HEK293 (cell line): ENCODE data around the gene ETHE1.

ENCODE experiments used
- CTCF ChIA-PET: fragments of 350-600 bp; formaldehyde crosslinking; extraction: SDS; loops from one replicate; lab custom pipeline; 2021; ENCODE audit warnings: antibody characterized with exemption; lab: Yijun Ruan, JAX
- POLR2A ChIA-PET: fragments of 300-600 bp; formaldehyde crosslinking; extraction: SDS; loops from one replicate; lab custom pipeline; 2020; ENCODE audit warnings: antibody characterized with exemption, inconsistent platforms; lab: Yijun Ruan, JAX
- H3K27ac ChIP-seq: fragments of 200-500 bp; sonication (Bioruptor generic); 2 replicates; pipeline ENCODE4 v1.5.1; 2014; ENCODE audit warnings: low read depth, low read length, control low read depth, inconsistent platforms; ENCODE audit errors: extremely low read depth
- H3K36me3 ChIP-seq, 2 experiments: fragments of 200-500 bp in 1 of 2; sonication (Bioruptor generic) in 1 of 2; 1 replicate in 1 of 2; 2 replicates in 1 of 2; pipeline ENCODE4 v1.5.1; 2014 to 2017; ENCODE audit warnings: inconsistent platforms in 2 of 2, low read length in 2 of 2; ENCODE audit not compliant: control insufficient read depth in 2 of 2, insufficient read depth in 1 of 2
- H3K4me1 ChIP-seq: fragments of 200-500 bp; sonication (Bioruptor generic); 2 replicates; pipeline ENCODE4 v1.5.1; 2014; ENCODE audit warnings: mild to moderate bottlenecking, low read length, inconsistent platforms; ENCODE audit not compliant: control insufficient read depth, insufficient read depth
- H3K4me3 ChIP-seq: 2 replicates; pipeline ENCODE4 v1.5.1; 2011; ENCODE audit warnings: low read depth, mild to moderate bottlenecking, control low read depth, low read length, moderate library complexity
- H3K9me3 ChIP-seq: fragments of 200-500 bp; sonication (Bioruptor generic); 2 replicates; pipeline ENCODE4 v1.5.1; 2014; ENCODE audit warnings: low read depth, low read length, inconsistent platforms; ENCODE audit not compliant: control insufficient read depth, insufficient read depth
- BCL11A ChIP-seq: fragments of 450-650 bp; formaldehyde crosslinking; IDR thresholded peaks from 2 replicates; pipeline ENCODE4 v1.5.1; 2016; ENCODE audit warnings: low read depth, missing biosample characterization, missing genetic modification characterization
- EGR2 ChIP-seq: fragments of 450-650 bp; formaldehyde crosslinking; IDR thresholded peaks from 2 replicates; pipeline ENCODE4 v1.5.1; 2016; ENCODE audit warnings: low read depth, missing biosample characterization, missing genetic modification characterization
- GLI2 ChIP-seq: fragments of 450-650 bp; formaldehyde crosslinking; IDR thresholded peaks from 2 replicates; pipeline ENCODE4; 2017; ENCODE audit warnings: missing biosample characterization, missing genetic modification characterization, low read depth, borderline replicate concordance
- OSR2 ChIP-seq: fragments of 450-650 bp; formaldehyde crosslinking; IDR thresholded peaks from 2 replicates; pipeline ENCODE4 v1.5.1; 2016; ENCODE audit warnings: missing biosample characterization, missing genetic modification characterization
- PRDM1 ChIP-seq: fragments of 450-650 bp; formaldehyde crosslinking; IDR thresholded peaks from 2 replicates; pipeline ENCODE4; 2016; ENCODE audit warnings: missing biosample characterization, missing genetic modification characterization
- SCRT2 ChIP-seq: fragments of 450-650 bp; formaldehyde crosslinking; IDR thresholded peaks from 2 replicates; pipeline ENCODE4 v1.5.1; 2016; ENCODE audit warnings: missing biosample characterization, missing genetic modification characterization
- ZBTB17 ChIP-seq: fragments of 450-650 bp; formaldehyde crosslinking; IDR thresholded peaks from 2 replicates; pipeline ENCODE4 v1.5.1; 2016; ENCODE audit warnings: missing biosample characterization, missing genetic modification characterization
- ZNF112 ChIP-seq: fragments of 450-650 bp; formaldehyde crosslinking; IDR thresholded peaks from 2 replicates; pipeline ENCODE4 v1.5.0; 2017; ENCODE audit warnings: missing biosample characterization, missing genetic modification characterization
- ZNF140 ChIP-seq: fragments of 450-650 bp; formaldehyde crosslinking; IDR thresholded peaks from 2 replicates; pipeline ENCODE4 v1.5.1; 2016; ENCODE audit warnings: missing biosample characterization, missing genetic modification characterization
- ZNF19 ChIP-seq: fragments of 450-650 bp; formaldehyde crosslinking; IDR thresholded peaks from 2 replicates; pipeline ENCODE4; 2016; ENCODE audit warnings: missing biosample characterization, missing genetic modification characterization, low read depth
- ZNF2 ChIP-seq: fragments of 450-650 bp; formaldehyde crosslinking; IDR thresholded peaks from 2 replicates; pipeline ENCODE4 v1.5.1; 2016; ENCODE audit warnings: missing biosample characterization, missing genetic modification characterization
- ZNF214 ChIP-seq: fragments of 450-650 bp; formaldehyde crosslinking; IDR thresholded peaks from 2 replicates; pipeline ENCODE4 v1.5.1; 2017; ENCODE audit warnings: missing biosample characterization, mild to moderate bottlenecking, missing genetic modification characterization, borderline replicate concordance
- ZNF292 ChIP-seq: fragments of 450-650 bp; formaldehyde crosslinking; IDR thresholded peaks from 2 replicates; pipeline ENCODE4 v1.5.1; 2016; ENCODE audit warnings: low read depth, missing biosample characterization, missing genetic modification characterization, borderline replicate concordance
- ZNF473 ChIP-seq: fragments of 450-650 bp; formaldehyde crosslinking; IDR thresholded peaks from 2 replicates; pipeline ENCODE4 v1.5.1; 2017; ENCODE audit warnings: missing biosample characterization, missing genetic modification characterization
- ZNF610 ChIP-seq: fragments of 450-650 bp; formaldehyde crosslinking; IDR thresholded peaks from 2 replicates; pipeline ENCODE4 v1.5.1; 2016; ENCODE audit warnings: missing biosample characterization, missing genetic modification characterization, borderline replicate concordance
- ZNF654 ChIP-seq: fragments of 450-650 bp; formaldehyde crosslinking; IDR thresholded peaks from 2 replicates; pipeline ENCODE4 v1.5.1; 2016; ENCODE audit warnings: low read depth, missing biosample characterization, missing genetic modification characterization
- ZNF768 ChIP-seq: fragments of 450-650 bp; formaldehyde crosslinking; IDR thresholded peaks from 2 replicates; pipeline ENCODE4 v1.5.1; 2018; ENCODE audit warnings: missing biosample characterization, mild to moderate bottlenecking, missing genetic modification characterization
- ZNF843 ChIP-seq: fragments of 450-650 bp; formaldehyde crosslinking; IDR thresholded peaks from 2 replicates; pipeline ENCODE4 v1.5.1; 2016; ENCODE audit warnings: missing biosample characterization, missing genetic modification characterization
- TF ChIP-seq, protein P1 (sequence below): fragments of 450-650 bp; formaldehyde crosslinking; IDR thresholded peaks from 2 replicates; pipeline ENCODE4 v1.5.1; 2017; ENCODE audit warnings: missing biosample characterization, missing genetic modification characterization
- TF ChIP-seq, protein P2 (sequence below): fragments of 450-650 bp; formaldehyde crosslinking; IDR thresholded peaks from 2 replicates; pipeline ENCODE4 v1.5.1; 2016; ENCODE audit warnings: missing biosample characterization, missing genetic modification characterization
- TF ChIP-seq, protein P3 (sequence below): fragments of 450-650 bp; formaldehyde crosslinking; IDR thresholded peaks from 2 replicates; pipeline ENCODE4 v1.5.1; 2016; ENCODE audit warnings: missing biosample characterization, missing genetic modification characterization
- TF ChIP-seq, protein P4 (sequence below): fragments of 450-650 bp; formaldehyde crosslinking; IDR thresholded peaks from 2 replicates; pipeline ENCODE4 v1.5.1; 2016; ENCODE audit warnings: missing biosample characterization, missing genetic modification characterization

Gene ETHE1

DNA sequence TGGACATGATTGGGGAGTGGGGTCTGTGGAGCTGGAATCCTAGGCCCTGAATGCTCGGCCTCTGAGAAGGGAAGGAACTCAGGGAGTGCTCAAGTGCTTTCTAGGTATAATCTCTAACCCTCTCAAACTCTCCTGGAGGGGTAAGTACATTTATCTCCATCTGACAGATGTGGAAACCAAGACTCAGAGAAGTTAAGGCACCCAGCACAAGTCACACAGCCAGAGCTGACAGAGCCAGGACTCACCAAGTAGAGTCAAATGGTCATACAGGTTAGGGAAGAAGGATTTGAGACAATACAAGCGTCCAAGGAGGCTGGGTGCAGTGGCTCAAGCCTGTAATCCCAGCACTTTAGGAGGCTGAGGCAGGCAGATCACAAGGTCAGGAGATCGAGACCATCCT, 48.7 kb downstream of the ETHE1 start:
- no peak for TF ChIP-seq ZNF19 (tag by site-specific recombination)
- TF ChIP-seq ZNF768: peak; percentile 80; the same call in 1 of the 2 replicates
- no peak for TF ChIP-seq ZNF473 (tag by site-specific recombination)
- TF ChIP-seq, protein P1, sequence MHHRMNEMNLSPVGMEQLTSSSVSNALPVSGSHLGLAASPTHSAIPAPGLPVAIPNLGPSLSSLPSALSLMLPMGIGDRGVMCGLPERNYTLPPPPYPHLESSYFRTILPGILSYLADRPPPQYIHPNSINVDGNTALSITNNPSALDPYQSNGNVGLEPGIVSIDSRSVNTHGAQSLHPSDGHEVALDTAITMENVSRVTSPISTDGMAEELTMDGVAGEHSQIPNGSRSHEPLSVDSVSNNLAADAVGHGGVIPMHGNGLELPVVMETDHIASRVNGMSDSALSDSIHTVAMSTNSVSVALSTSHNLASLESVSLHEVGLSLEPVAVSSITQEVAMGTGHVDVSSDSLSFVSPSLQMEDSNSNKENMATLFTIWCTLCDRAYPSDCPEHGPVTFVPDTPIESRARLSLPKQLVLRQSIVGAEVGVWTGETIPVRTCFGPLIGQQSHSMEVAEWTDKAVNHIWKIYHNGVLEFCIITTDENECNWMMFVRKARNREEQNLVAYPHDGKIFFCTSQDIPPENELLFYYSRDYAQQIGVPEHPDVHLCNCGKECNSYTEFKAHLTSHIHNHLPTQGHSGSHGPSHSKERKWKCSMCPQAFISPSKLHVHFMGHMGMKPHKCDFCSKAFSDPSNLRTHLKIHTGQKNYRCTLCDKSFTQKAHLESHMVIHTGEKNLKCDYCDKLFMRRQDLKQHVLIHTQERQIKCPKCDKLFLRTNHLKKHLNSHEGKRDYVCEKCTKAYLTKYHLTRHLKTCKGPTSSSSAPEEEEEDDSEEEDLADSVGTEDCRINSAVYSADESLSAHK (tag by site-specific recombination): no peak
- TF ChIP-seq, all 188 proteins: peak for 1
- H3K27ac ChIP-seq: no peak overlapping the region
- H3K4me1 ChIP-seq: peaks cover 7% of the 10 kb centered on the region
- POLR2A ChIA-PET: interaction anchor here (0.6 to 1.0 kb wide), 3 partner anchors 13 to 489 kb away, joined by 3 read pairs; no protein-coding TSS in a partner anchor
- peaks cover 0 to 9% of the 10 kb centered on the region in 2 experiments; a peak in 1 of 3 replicates for H3K36me3 ChIP-seq
- CTCF ChIA-PET: interaction anchor here (1.0 to 1.3 kb wide), 2 partner anchors 30 to 32 kb away, joined by 3 read pairs; no protein-coding TSS in a partner anchor
- H3K4me3 ChIP-seq: no peak overlapping the region
- H3K9me3 ChIP-seq: no peaks in the 10 kb centered on the region

DNA sequence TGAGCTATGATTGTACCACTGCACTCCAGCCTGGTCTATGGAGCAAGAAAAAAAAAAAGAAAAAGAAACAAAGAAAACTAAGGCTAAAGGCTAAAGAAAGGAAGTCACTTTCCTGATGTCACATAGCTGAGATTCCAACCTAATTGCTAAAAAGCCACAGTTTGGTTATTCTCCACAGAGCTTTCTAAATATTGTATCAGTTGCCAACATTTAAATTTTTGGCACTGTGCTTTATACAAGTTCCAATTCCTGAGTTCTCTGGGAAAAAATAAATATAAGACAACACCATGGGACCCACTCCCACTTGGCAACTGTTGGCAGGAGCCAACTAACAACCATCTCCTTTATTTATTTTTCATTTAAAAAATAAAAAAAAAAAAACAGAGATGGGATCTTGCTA, 50.4 kb downstream of the ETHE1 start:
- POLR2A ChIA-PET: interaction anchor here (0.9 to 1.8 kb wide), 3 partner anchors 13 to 25 kb away, joined by 3 to 4 read pairs (median 3); no protein-coding TSS in a partner anchor
- CTCF ChIA-PET: interaction anchor here (0.7 to 0.8 kb wide), 4 partner anchors 11 to 1774 kb away, joined by 3 to 5 read pairs (median 3); no protein-coding TSS in a partner anchor
- Histone ChIP-seq H3K27ac (0 out of 2 replicates have a peak overlapping the region, but pooled peaks have one; percentile 8), H3K4me3 (no peak overlapping the region), H3K4me1 (peaks cover 7% of the 10 kb centered on the region), H3K36me3 (peaks cover 0 to 3% of the 10 kb centered on the region in 2 experiments; a peak in 1 of 3 replicates), H3K9me3 (no peaks in the 10 kb centered on the region)
- TF ChIP-seq, protein P2, sequence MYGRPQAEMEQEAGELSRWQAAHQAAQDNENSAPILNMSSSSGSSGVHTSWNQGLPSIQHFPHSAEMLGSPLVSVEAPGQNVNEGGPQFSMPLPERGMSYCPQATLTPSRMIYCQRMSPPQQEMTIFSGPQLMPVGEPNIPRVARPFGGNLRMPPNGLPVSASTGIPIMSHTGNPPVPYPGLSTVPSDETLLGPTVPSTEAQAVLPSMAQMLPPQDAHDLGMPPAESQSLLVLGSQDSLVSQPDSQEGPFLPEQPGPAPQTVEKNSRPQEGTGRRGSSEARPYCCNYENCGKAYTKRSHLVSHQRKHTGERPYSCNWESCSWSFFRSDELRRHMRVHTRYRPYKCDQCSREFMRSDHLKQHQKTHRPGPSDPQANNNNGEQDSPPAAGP (tag by site-specific recombination): no peak
- TF ChIP-seq PRDM1 (tag by site-specific recombination): peak; percentile 70

DNA sequence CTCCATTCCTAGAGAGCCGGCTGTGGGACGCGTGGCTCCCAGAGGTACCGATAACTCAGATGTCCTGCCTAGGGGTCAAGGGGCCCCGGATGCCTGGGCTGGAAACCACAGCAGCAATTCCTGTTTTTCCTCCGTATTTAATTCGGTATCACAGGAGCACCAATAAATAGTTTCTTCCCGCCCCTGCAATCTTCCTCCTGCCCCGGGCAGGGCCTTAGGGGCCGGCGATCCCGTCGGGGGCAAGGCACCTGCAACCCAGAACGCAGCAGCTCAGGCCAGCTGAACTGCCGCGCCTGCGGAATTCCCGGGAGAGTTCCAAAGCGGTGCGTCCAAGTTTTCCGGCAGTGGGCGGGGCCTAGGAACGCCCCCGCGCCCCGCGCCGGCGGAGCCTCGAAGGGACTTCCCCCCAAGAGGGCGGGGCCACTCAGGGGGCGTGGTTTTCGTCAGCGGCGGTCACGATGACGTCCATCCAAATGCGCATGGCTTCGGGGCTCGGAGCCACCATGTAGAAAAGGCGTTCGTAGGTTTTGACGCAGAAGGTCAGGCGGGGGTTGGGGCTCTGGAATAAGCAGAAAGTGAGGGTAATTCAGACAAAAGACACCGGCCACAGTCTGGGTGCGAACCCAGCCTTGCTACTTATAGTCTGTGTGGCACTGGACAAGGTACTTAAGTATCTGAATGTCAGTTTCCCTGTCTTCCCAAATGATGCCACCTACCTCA, 51.9 kb downstream of the ETHE1 start:
- H3K4me3 ChIP-seq: peak overlapping the region; percentile 3
- no peaks in the 10 kb centered on the region for H3K9me3 ChIP-seq
- 0 out of 2 replicates have a peak overlapping the region, but pooled peaks have one; percentile 45 for H3K27ac ChIP-seq
- ChIA-PET POLR2A (interaction anchor here (0.6 to 3.6 kb wide), 10 partner anchors 9 to 193 kb away, joined by 3 to 30 read pairs (median 4); partner anchors contain the start of gene ZNF575), CTCF (interaction anchor here (0.6 to 3.7 kb wide), 3 partner anchors 17 to 38 kb away, joined by 3 to 25 read pairs (median 3); no protein-coding TSS in a partner anchor)
- peaks cover 0 to 3% of the 10 kb centered on the region in 2 experiments; a peak in 1 of 3 replicates for H3K36me3 ChIP-seq
- H3K4me1 ChIP-seq: peaks cover 7% of the 10 kb centered on the region
- peak; percentile 82 for TF ChIP-seq ZBTB17 (tag by site-specific recombination)
- no peak for TF ChIP-seq ZNF112 (tag by site-specific recombination)
- TF ChIP-seq OSR2 (tag by site-specific recombination): no peak
- TF ChIP-seq SCRT2: no peak
- TF ChIP-seq ZNF292 (tag by site-specific recombination): no peak
- no peak for TF ChIP-seq ZNF140 (tag by site-specific recombination)
- no peak for TF ChIP-seq ZNF654 (tag by site-specific recombination)
- TF ChIP-seq, protein P3, sequence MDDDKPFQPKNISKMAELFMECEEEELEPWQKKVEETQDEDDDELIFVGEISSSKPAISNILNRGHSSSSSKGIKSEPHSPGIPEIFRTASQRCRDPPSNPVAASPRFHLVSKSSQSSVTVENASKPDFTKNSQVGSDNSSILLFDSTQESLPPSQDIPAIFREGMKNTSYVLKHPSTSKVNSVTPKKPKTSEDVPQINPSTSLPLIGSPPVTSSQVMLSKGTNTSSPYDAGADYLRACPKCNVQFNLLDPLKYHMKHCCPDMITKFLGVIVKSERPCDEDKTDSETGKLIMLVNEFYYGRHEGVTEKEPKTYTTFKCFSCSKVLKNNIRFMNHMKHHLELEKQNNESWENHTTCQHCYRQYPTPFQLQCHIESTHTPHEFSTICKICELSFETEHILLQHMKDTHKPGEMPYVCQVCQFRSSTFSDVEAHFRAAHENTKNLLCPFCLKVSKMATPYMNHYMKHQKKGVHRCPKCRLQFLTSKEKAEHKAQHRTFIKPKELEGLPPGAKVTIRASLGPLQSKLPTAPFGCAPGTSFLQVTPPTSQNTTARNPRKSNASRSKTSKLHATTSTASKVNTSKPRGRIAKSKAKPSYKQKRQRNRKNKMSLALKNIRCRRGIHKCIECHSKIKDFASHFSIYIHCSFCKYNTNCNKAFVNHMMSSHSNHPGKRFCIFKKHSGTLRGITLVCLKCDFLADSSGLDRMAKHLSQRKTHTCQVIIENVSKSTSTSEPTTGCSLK (tag by site-specific recombination): no peak
- TF ChIP-seq, protein P4, sequence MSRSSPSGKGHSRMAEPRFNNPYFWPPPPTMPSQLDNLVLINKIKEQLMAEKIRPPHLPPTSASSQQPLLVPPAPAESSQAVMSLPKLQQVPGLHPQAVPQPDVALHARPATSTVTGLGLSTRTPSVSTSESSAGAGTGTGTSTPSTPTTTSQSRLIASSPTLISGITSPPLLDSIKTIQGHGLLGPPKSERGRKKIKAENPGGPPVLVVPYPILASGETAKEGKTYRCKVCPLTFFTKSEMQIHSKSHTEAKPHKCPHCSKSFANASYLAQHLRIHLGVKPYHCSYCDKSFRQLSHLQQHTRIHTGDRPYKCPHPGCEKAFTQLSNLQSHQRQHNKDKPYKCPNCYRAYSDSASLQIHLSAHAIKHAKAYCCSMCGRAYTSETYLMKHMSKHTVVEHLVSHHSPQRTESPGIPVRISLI (tag by site-specific recombination): no peak
- TF ChIP-seq EGR2 (tag by site-specific recombination): peak; percentile 89
- peak; percentile 50; the same call in 1 of the 2 replicates for TF ChIP-seq BCL11A
- TF ChIP-seq GLI2 (tag by site-specific recombination): no peak
- TF ChIP-seq ZNF214: no peak
- peak; percentile 15; the same call in 1 of the 2 replicates for TF ChIP-seq ZNF610
- no peak; the same call in 1 of the 2 replicates for TF ChIP-seq ZNF843 (tag by site-specific recombination)
- TF ChIP-seq ZNF2: 0 out of 2 replicates have a peak, but pooled peaks have one; percentile 24
